GM18505 (cell line): ENCODE results near the gene SLC13A5.
"Not testable (repeated sequence)": the region's sequence is repeated elsewhere in the genome, so short reads cannot be mapped to it uniquely, and the experiment has no call there.

Experiments
- ATAC-seq: cut with Tn5 transposase; IDR thresholded peaks from one replicate; pipeline ENCODE4 v1.9.1; 2021; ENCODE audit not compliant: unreplicated experiment
- POLR2A ChIP-seq: IDR thresholded peaks from 4 replicates; pipeline ENCODE4 v1.6.1; 2011; ENCODE audit warnings: borderline replicate concordance; ENCODE audit not compliant: insufficient read depth, insufficient read length; ENCODE audit errors: extremely low read depth

The SLC13A5 gene

GRCh38 chr17:6713130-6713917 is at the start of gene SLC13A5:
TSS of gene SLC13A5 (minus strand) at chr17:6713369. CDS start at chr17:6713333, 36 bp downstream.
- no peak for TF ChIP-seq POLR2A
- no peak for ATAC-seq

GRCh38 chr17:6761779-6762178 is 48.6 kb upstream of the SLC13A5 start:
- no peak for TF ChIP-seq POLR2A
- ATAC-seq: no peak

DNA sequence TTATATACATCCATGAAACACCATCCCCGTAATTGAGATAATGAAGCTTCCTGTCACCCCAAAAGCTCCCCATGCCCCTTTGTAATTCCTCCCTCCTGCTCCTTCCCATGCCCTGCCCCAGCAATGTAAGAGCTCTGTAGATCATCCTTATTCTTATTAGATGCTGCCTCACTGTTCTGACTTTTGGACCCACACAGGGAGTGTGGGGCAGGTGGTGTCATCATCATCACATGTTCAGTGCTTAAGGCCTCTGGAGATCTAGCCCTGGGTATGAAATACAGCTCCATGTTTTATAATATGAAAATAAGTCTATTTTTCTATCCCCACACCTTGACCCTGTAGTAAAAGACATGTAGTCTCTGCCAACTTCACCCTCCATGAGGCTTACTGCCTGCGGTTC is 44.6 kb upstream of the SLC13A5 start:
- no peak for ATAC-seq
- no peak for TF ChIP-seq POLR2A

- TF ChIP-seq POLR2A: peak; percentile 52
- no peak for ATAC-seq
Observed at GRCh38 chr17:6756425-6757031, 43.4 kb upstream of the SLC13A5 start.

DNA sequence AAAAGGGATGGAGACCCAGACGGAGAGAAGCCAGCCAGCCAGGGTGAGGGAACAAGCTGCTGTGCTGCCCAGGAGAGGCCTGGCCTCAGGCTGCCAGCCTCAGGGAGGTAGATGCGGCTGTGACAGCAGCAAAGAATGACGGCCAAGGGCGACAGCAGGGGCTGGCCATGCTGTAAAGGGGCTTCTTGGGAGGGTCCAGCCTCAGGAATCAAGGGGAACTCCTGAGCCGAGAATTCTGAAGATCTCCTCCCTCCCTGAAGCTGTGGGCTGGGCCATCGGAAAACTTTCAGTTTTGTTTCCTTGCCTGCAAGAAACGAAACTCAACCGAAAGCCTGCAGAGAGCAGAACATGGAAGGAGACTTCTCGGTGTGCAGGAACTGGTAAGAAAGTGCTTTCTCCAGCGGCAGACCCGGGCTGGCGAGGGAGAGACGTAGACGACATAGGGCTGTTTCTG is 42.6 kb upstream of the SLC13A5 start, which contains the start of gene XAF1:
XAF1 (plus strand) TSS at position 316 of the 454 bp plus-strand sequence; CDS start at position 349, 33 bp downstream.
- no peak for ATAC-seq
- peak; percentile 76 for TF ChIP-seq POLR2A

GRCh38 chr17:6755281-6755680 is 42.1 kb upstream of the SLC13A5 start:
- no peak for TF ChIP-seq POLR2A
- no peak for ATAC-seq

DNA sequence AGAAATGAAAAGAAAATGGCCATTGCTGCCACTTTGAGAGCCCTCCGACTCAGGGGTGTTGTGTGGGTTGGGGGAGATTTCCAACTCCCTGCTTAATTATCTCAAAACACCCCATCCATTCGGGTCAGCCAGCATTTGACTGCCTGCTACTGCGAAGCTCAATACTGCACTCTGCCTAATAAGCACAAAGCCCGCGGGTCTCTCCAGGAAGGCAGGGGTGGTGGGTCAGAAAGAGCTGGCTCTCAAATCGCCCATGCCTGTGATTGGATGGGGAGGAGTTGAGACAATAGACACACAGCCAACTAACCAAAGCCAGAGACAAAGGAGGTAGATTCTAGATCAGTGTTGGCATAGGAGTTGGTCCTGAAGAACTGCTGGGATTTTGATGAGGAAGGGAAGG is 40.4 kb upstream of the SLC13A5 start:
- no peak for ATAC-seq
- no peak for TF ChIP-seq POLR2A

GRCh38 chr17:6753006-6753445 is 39.9 kb upstream of the SLC13A5 start:
- TF ChIP-seq POLR2A: no peak
- ATAC-seq: no peak

- no peak for TF ChIP-seq POLR2A
- no peak for ATAC-seq
Observed at GRCh38 chr17:6752068-6752909, 39.1 kb upstream of the SLC13A5 start.

DNA sequence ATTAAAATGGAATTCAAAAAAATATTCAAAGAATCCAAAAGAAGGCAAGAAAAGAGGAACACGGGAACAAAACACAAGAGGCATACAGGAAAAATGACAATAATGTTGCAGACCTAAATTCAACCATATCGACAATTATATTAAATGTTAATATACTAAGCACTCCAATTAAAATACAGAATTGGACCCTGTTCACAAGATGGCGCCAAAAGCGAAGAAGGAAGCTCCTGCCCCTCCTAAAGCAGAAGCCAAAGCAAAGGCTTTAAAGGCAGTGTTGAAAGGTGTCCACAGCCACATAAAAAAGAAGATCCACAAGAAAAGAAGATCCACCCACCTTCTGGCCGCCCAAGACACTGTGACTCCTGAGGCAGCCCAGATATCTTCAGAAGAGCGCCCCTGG is 36.4 kb upstream of the SLC13A5 start:
- ATAC-seq: no peak
- TF ChIP-seq POLR2A: no peak

- no peak for TF ChIP-seq POLR2A
- ATAC-seq: no peak
Observed at GRCh38 chr17:6748617-6749016, 35.4 kb upstream of the SLC13A5 start.

- ATAC-seq: not testable (repeated sequence)
Observed at GRCh38 chr17:6746665-6747064, 33.5 kb upstream of the SLC13A5 start.

DNA sequence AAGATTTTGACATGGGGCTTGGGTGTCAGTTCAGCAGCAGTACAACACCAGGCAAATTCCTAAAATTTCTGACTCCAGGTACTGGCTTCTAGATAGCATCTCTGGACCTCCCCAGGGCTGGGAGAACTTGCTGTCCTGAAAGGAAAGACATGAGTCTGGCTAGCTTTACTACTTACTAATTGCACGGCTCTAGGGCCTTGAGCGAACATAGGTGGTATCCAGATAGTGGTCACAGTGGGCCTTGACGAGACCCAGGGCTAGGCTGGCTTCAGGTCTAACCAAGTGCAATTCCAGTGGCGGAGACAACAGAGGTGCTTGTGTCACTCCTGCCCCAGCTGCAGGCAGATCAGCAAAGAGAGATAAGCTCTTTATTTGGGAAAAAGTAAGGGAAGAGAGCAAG is 16.4 kb upstream of the SLC13A5 start:
- TF ChIP-seq POLR2A: no peak
- no peak for ATAC-seq
